Measurements from ENCODE around the gene RERG.

RERG gene

DNA sequence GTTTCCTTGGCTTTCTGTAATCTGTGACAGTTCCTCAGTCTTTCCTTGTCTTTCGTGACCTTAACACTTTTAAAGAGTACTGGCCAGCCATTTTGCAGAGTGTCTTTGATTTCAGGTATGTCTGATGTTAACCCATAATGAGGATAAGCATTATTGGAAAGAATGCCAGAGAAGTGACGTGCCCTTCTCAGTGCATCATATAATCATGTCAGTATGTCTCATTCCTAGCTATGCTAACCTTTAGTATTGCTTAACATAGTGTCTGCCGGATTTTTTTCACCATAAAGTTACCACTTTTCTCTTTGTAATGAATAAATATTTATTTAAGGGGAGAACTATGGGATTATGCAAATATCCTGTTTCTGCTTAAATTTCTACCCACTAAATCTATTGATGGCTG, 28.5 kb downstream of the RERG start:
- no peak for DNase-seq (ENCODE audit: low read depth in 2 of 3, low spot score in 2 of 3)

DNA sequence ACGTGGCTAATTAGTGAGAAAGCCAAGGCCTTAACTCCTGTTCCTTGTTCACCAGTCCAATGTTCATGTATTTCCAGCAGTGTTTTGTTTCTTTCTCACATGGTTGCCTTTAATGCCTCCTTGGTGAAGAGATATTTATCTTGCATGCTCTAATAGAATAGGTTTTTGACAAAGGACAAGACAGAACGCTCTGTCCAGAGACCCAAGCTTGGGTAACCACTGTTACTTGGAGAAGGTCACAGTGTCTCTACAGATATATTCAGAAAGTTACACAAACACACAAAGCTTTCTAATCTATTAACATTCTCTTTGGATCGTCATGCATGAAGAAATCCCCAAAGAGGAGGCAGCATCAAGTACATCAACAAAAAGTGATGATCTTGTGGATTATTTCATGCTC, 33.1 kb downstream of the RERG start:
- no peak for DNase-seq (ENCODE audit: low read depth in 2 of 3, low spot score in 2 of 3)

DNA sequence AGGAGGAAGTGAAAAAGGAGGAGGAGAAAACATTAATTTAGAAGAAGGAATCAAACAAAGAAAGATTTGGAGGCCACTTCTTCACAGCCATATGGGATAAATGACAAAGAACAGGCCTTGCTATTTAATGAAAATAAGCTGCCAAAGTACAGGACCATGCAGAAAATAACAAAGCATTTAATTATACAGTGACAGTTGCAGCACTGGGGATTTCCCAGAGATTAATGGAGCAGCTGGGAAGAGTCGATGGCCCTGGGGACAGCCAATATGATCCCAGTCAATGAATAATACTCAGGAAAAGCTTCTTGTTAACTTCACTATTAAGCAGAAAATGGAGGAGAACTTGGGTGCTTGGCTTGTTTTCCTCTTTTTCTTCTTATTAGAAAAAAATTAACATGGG, 34.6 kb downstream of the RERG start:
- DNase-seq (ENCODE audit: low read depth in 2 of 3, low spot score in 2 of 3) = no peak

DNA sequence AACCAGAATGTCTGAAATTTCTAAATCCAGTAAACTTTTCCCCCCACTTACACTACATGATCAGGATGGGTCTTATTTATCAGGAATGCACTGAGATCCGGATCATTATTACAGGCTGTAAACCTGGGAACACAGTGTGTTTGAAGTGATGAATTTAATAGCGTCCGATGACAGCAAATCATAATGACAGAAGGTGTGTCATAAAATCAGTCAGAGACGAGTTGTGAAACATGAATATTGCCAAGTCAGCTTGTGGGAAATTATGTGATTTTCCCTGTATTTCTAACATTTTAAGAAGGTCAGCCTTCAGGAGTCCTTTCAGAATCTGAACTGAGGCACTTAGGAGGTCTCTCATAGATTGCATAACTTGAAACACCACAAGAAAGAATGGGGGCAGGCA, 36.7 kb downstream of the RERG start:
- no peak for DNase-seq (ENCODE audit: low read depth in 2 of 3, low spot score in 2 of 3)

DNA sequence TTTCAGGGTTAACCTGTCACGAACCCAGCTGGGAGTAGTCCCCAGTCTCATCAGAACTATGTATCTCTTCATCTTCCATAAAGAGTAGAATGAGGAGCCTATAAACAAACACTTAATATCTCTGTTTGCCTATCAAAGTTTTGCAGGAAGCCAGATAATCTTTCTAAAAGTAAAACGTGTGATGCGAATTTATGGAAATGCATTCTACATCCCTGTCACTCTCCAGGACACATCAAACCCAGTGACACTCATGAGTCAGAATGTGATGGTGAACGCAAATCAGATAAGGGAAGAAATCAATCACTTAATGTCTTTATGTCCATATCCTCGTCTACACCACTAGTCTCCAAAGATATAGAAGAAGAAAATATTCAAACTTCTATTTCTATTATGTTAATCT, 37.4 kb downstream of the RERG start:
- no peak for DNase-seq (ENCODE audit: low read depth in 2 of 3, low spot score in 2 of 3)

DNA sequence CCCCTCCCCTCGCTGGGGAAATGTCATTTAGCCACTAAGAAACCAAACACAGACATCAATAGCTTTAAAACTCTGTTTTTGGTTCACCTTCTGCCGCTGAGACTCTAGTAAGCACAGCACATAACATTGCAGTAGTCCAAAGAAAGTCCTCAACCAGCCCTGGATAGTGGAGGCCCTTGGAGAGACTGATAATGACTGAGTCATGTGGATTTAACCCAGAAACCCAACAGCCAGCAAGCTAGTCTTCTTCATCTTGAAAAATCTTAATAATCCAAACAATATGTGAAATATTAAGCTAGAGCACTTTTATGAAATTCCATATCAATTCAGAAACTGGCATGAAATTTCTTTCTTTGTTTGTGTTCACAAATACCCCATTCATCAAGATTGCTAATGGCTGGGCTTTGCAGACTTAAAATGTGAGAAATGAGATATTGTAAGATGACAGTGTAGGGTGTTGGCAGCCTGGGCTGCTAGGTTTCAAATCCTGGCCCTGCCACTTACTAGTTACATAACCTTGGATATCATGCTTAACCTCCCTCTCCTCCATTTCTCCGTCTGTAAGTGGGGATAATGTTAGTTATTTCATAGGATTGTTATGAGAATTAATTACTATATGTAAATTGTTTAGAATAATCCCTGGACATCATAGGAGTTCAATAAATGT, 40.1 kb downstream of the RERG start:
- DNase-seq (ENCODE audit: low read depth in 2 of 3, low spot score in 2 of 3) = no peak

DNA sequence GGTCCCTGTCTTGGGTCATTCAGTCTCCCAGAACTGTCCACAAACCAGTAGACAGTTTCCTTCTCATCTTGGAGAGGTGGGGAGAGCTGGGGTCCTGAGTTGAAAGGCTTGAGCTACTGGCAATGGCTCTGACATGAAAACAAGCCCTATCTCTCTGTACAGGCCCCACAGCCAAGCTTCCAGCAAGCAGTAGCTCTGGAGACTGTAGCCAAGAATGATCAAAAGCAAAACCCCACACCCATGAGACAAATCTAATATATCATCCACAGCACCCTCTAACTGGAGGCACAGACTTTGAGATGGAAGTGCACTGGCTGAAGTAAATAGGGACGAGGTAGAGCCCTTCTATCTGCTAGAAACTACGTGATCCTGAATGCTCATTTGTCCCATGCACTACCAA, 40.9 kb downstream of the RERG start:
- DNase-seq (ENCODE audit: low read depth in 2 of 3, low spot score in 2 of 3) = no peak

DNA sequence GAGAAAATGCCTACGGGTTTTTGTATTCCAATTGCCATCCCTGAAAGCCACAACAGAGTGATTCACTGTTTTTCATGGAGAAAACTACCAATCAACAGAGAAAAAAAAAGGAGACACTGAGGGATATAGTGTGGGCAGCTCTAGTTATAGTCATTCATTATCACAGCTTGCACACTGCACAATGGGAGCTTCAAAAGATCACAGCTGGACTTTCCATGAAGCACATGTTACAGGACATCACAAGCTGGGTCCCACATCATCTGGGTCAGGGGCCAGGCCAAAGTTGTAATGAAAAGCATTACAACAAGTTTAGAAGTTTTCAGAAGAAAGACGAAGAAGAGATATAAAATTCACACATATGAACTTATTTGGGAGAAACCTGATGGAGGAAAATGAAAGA, 41.5 kb downstream of the RERG start:
- DNase-seq (ENCODE audit: low read depth in 2 of 3, low spot score in 2 of 3) = no peak

DNA sequence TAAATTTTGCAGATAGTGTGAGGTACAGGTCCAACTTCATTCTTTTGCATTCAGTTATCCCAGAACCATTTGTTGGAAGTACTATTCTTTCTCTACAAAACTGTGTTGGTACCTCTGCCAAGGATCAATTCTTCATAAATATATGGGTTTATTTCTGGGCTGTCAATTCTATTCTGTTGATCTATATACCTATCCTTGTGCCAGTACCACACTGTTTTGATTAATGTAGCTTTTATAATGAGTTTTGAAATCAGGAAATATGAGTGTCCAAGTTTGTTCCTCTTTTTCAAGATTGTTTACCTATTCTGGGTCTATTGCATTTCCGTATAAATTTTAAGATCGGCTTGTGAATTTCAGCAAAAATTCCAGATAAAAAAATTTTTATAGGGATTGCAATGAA, 48.1 kb downstream of the RERG start:
- no peak for DNase-seq (ENCODE audit: low read depth in 2 of 3, low spot score in 2 of 3)

DNA sequence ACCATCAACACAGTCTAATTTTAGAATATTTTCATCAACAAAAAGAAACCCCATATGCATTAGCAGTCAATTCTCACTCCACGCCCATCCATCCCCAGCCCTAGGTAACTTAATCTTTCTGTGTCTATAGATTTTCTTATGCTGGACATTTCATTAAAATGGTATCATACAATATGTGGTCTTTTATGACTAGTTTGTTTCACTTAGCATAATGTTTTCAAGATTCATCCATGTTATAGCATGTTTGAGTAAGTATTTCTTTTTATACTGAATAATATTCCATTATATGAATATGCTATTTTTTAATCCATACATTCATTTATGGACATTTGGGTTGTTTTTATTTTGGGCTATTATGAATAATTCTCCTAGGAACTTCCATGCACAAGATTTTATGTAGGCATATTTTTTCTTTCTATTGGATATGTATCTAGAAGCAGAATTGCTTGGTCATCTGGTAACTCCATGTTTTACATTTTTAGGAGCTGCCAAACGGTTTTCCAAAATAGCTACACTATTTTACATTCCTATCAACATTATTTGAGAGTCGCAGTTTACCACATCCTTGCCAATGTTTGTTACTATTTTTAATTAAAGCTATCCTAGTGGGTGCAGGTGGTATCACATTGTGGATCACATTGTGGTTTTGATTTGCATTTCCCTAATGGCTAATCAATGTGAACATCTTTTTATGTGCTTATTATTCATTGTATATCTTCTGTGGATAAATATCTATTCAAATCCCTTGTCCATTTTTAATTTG, 49.0 kb downstream of the RERG start:
- DNase-seq (ENCODE audit: low read depth in 2 of 3, low spot score in 2 of 3) = no peak

DNA sequence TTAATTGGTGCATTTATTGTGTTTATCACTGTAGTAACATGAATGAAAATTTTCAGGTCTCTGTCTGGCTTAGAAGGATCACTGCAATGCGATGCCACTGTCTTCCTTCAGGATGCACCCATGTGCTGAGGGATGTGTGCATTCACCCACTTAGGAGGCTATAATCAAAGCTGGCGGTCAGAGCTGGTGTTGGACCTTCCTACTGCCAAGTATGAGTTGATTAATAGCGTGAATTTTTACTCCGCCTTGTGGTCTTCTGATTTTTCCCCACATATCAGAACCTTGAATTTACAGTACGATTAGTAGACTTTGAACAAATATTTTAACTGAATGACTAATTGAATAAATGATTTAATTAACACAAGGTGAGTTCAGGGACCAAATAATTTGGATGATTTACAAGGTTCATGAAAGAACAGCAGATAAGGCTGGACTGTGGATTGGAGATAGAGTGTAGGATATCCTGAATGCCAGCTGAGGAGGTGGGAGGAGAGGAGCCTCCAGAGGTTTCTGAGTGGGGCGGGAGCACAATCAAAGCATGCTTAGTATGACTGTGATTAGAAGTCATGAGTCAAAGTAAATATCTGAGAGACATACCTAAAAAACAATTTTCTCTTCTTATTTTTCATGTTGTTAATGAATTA, 50.1 kb downstream of the RERG start:
- no peak for DNase-seq (ENCODE audit: low read depth in 2 of 3, low spot score in 2 of 3)

DNA sequence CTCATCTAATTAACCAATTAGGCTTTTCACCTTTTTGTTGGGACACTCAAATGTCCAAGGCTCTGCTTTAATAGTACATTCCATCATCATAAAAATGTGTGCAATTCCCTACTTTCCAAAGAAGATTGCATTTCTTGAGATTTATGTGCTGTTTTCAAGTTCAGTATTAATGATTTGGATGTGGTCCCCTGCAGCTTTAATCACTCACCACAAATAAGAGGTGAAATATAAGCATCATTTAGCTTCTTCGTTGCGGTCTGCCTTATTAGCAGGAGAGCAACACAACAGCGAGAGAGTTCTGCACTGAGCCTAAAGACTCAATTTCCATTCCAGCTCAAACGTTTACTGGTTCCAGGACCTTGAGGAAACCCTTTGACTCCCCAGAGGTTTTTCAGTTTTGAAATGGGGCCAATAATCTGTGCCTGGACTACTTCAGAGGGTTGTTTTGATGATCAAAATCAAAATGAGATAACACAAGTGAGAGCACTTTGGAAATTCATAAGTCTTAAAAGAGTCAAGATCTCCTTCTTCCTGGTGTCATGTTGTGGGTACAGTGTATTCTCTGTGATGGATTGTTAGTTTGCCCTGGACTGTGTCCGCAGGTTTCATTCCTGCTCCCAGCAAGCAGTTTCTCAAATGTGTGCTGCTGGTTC, 53.1 kb downstream of the RERG start:
- DNase-seq (ENCODE audit: low read depth in 2 of 3, low spot score in 2 of 3) = no peak

DNA sequence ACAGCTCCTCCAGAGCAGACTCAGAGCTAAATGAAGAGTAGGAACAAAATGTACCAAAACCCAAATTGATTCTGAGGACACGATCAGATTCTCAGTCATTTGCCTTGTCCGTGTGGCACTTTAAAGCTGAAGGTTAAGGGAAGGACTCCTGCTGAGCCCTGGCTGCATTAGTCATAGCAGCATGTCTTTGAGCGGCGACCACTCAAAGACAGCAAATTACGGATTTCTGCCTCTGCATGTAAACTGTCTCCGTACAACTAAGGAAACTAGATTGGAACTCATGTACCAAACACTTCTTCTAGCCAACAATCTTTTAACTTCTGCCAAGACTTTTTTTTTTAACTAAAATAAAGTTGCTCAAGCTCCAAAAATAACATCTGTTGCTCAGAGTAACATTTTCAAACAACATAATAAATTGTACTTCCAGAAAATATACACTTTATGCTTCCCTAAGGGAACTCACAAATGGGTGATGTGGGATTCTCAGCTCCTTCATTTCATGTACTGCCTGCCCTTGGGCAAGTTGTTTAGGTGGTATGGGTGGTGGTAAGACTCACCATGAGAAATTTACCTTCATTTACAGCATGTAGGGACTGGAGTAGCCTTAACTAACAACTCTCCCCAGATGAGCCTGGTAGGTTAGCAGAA, 56.1 kb downstream of the RERG start:
- DNase-seq (ENCODE audit: low read depth in 2 of 3, low spot score in 2 of 3) = no peak

DNA sequence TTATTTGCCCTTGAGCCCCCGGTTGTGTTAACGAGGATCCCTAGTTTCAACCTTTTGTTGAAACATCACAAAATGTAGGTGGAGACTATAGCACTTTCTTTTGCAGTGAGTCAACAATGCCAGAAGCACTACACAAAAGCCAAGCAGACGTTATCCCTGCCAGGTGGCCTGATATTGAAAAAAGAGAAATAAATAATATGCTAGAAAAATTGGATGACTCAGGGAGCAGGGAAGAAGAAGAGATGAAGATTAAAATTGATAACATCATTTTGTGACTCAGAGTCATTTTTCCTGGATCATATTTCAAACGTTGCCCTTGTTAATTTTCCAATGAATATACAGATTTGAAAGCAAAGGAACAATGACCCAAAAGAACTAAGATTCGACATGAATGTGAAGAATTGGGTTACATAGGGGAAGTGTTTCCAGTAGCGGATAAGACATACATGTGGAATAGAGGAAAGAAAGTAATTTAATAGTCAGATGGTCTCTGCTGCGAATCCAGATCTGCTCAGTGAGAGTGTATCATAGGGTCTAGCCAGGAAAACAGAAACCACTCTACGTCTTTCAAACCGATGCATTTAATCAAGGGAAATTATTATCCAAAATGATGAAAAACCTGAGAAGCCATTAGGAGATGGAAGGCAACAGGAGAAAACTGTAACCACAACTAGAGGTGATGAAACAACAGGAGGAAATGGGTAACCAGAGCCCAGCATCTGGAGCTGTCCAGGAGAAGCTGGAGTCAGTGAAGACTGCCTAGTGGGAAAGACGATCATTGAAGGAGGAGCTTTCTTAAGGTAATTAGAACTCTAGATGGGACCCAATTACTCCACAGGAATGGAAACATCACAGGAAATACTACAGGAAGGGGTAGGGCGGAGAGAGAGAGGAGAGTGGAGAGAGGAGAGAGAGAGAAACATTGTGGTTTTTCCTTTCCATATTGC, 57.9 kb downstream of the RERG start:
- DNase-seq (ENCODE audit: low read depth in 2 of 3, low spot score in 2 of 3) = no peak

DNA sequence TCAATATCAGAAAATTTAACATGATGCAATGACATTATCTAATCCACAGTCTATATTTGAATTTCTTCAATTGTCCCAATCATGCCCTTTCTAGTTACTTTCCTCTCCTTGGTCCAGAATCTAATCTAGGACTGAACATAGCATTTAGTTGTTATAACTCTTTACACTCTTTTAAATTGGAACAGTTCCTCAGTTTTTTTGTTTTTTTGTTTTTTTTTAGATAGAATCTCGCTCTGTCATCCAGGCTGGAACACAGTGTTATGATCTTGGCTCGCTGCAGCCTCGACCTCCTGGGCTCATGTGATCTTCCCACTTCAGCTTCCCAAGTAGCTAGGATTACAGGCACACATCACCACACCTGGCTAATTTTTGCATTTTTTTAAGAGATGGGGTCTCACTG, 63.1 kb downstream of the RERG start:
- DNase-seq (ENCODE audit: low read depth in 2 of 3, low spot score in 2 of 3) = no peak

DNA sequence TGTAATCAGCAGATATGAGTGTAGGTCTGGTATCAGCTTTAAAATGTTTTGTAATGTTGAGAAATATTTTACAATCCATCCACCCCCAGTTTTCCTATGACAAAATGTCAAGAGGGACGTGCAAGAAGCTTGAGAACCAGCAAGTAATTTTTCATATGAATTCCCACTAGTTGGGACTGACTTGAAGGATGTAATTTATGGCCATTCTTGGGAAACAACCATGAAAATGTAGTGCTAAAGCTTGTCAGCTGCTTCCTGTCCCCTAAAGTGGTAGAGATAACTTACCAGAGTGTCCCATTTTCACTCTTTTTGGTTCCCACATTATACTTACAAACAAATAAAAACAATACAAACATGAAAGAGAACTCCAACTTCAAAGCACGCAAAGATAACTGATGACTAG, 63.9 kb downstream of the RERG start:
- DNase-seq (ENCODE audit: low read depth in 2 of 3, low spot score in 2 of 3) = no peak

DNA sequence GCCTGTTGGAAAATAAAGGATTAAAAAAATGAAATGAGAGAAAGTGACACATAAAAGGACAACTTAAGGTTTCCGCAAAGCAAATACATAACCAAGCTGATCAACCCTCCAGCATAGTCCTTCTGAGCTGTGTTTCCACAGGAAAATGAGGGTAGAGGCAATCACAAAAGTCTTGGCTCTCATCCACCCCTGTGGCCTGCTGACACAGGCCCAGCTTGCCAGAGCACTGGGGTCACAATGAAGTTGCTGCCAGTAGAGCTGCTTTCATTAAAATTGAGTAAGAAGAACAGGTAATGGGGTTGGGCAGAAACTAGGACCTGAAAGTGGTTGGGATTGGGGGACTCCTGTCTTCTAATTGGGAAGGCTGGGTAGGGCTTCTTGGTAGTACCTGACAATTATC, 65.9 kb downstream of the RERG start:
- no peak for DNase-seq (ENCODE audit: low read depth in 2 of 3, low spot score in 2 of 3)

DNA sequence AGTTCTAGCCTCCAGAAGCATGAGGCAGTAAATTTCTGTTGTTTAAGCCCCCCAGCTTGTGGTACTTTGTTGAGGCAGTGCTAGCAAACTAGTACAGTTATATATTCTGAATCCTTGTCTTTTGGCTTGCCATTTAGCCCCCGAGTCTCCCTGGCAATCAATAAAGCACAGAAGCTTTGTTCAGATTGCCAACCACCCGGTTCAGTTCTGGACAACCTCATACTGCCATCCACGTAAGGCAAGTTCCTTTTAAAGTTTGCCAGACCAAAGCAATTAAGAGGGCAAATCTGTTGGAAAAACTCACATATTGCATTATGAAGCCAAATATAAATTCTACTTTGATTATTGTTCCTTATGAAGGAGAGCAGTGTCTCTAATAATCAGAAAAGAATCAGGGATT, 67.1 kb downstream of the RERG start:
- DNase-seq (ENCODE audit: low read depth in 2 of 3, low spot score in 2 of 3) = no peak

DNA sequence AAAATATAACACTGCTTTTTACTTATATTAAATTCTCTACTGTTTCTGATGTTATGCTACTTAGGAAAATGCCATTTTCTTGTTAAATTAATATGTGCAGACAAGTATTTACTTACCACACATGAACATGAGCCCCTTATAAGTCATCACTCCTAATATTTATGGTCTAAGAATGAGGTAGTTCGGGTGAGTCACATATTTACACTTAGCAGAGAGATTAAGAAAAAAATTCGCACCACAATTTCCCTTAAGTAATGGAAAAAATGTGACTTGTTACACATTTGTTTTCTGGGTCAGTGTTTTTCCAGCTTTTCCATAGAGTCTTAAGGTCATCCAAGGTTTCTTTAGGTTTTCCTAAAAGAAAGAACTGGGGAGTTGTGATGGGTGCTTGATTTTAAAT, 68.3 kb downstream of the RERG start:
- DNase-seq (ENCODE audit: low read depth in 2 of 3, low spot score in 2 of 3) = no peak

DNA sequence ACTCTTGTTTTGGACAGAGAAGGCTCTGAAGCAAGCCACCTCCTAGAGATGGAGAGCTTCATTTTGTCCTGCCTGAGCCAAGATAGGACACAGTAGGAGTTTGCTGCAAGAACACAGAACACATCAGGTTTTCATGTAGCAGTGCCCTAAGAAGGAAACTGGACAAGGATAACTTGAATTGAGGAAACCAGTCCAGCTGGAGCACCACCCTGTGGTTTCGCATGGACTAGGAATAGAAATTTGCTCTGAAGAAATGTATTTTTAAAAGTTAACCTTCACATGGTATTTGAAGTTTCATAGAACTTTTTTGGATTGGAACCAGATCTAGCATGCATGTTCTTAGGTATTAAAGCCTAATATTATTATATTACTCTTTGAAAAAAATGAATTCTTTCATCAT, 68.8 kb downstream of the RERG start:
- no peak for DNase-seq (ENCODE audit: low read depth in 2 of 3, low spot score in 2 of 3)
